ENCODE results near the gene TRIM62. TPM values are rescaled to one million over a fixed set of nuclear protein-coding genes. Genes with fewer than 3 reads are reported as not detected.

Gene TRIM62
- total RNA-seq, 1 experiment from 2014 or later: 13.2 TPM

GRCh38 chr1:33188572-33189275, 6.9 kb upstream of the TRIM62 start:
- Histone ChIP-seq H3K27me3 (ENCODE audit: control insufficient read depth, insufficient read depth, low read length) (peaks cover 4% of the 10 kb centered on the region; the same call in 1 of the 2 replicates), H3K36me3 (replicated peaks; ENCODE audit: control insufficient read depth, insufficient read depth, low read length) (no peaks in the 10 kb centered on the region)

GRCh38 chr1:33186936-33187335, 5.1 kb upstream of the TRIM62 start:
- Histone ChIP-seq H3K4me3 (ENCODE audit: insufficient read depth, low read depth, low read length) (no peak overlapping the region), H3K36me3 (replicated peaks; ENCODE audit: control insufficient read depth, insufficient read depth, low read length) (no peaks in the 10 kb centered on the region), H3K27me3 (ENCODE audit: control insufficient read depth, insufficient read depth, low read length) (peaks cover 3% of the 10 kb centered on the region; the same call in 1 of the 2 replicates)
- DNase-seq: no peak

More at GRCh38 chr1:33188572-33189275, 6.9 kb upstream of the TRIM62 start:
- no peak for DNase-seq
- no peak overlapping the region for H3K4me3 ChIP-seq (ENCODE audit: insufficient read depth, low read depth, low read length)

- Histone ChIP-seq H3K36me3 (replicated peaks; ENCODE audit: control insufficient read depth, insufficient read depth, low read length) (no peaks in the 10 kb centered on the region), H3K27me3 (ENCODE audit: control insufficient read depth, insufficient read depth, low read length) (peaks cover 3% of the 10 kb centered on the region; the same call in 1 of the 2 replicates), H3K4me3 (ENCODE audit: insufficient read depth, low read depth, low read length) (no peak overlapping the region)
- DNase-seq: no peak
These were observed 3.7 kb upstream of the TRIM62 start for GRCh38 chr1:33185541-33185940.

GRCh38 chr1:33183306-33183705, 1.5 kb upstream of the TRIM62 start:
- DNase-seq: no peak
- H3K4me3 ChIP-seq (ENCODE audit: insufficient read depth, low read depth, low read length): no peak overlapping the region
- peaks cover 5% of the 10 kb centered on the region; the same call in 1 of the 2 replicates for H3K27me3 ChIP-seq (ENCODE audit: control insufficient read depth, insufficient read depth, low read length)
- H3K36me3 ChIP-seq (replicated peaks; ENCODE audit: control insufficient read depth, insufficient read depth, low read length): no peaks in the 10 kb centered on the region

GRCh38 chr1:33182896-33183295, 1.1 kb upstream of the TRIM62 start:
- H3K27me3 ChIP-seq (ENCODE audit: control insufficient read depth, insufficient read depth, low read length): peaks cover 5% of the 10 kb centered on the region; the same call in 1 of the 2 replicates
- H3K36me3 ChIP-seq (replicated peaks; ENCODE audit: control insufficient read depth, insufficient read depth, low read length): no peaks in the 10 kb centered on the region
- DNase-seq: no peak
- H3K4me3 ChIP-seq (ENCODE audit: insufficient read depth, low read depth, low read length): no peak overlapping the region

- H3K27me3 ChIP-seq (ENCODE audit: control insufficient read depth, insufficient read depth, low read length): peaks cover 5% of the 10 kb centered on the region; the same call in 1 of the 2 replicates
- peak overlapping the region; percentile 80 for H3K4me3 ChIP-seq (ENCODE audit: insufficient read depth, low read depth, low read length)
- no peaks in the 10 kb centered on the region for H3K36me3 ChIP-seq (replicated peaks; ENCODE audit: control insufficient read depth, insufficient read depth, low read length)
- no peak for DNase-seq
These were observed 578 bp upstream of the TRIM62 start for GRCh38 chr1:33182401-33182841.

- H3K36me3 ChIP-seq (replicated peaks; ENCODE audit: control insufficient read depth, insufficient read depth, low read length): no peaks in the 10 kb centered on the region
- H3K27me3 ChIP-seq (ENCODE audit: control insufficient read depth, insufficient read depth, low read length): peaks cover 5% of the 10 kb centered on the region; the same call in 1 of the 2 replicates
- H3K4me3 ChIP-seq (ENCODE audit: insufficient read depth, low read depth, low read length): peak overlapping the region; percentile 80
- DNase-seq: peak; percentile 99
These were observed 642 bp downstream of the TRIM62 start for GRCh38 chr1:33180911-33181890.

- Histone ChIP-seq H3K36me3 (replicated peaks; ENCODE audit: control insufficient read depth, insufficient read depth, low read length) (no peaks in the 10 kb centered on the region), H3K4me3 (ENCODE audit: insufficient read depth, low read depth, low read length) (peak overlapping the region; percentile 31), H3K27me3 (ENCODE audit: control insufficient read depth, insufficient read depth, low read length) (peaks cover 5% of the 10 kb centered on the region; the same call in 1 of the 2 replicates)
- no peak for DNase-seq
These were observed 1.5 kb downstream of the TRIM62 start for GRCh38 chr1:33180226-33180910.

- Histone ChIP-seq H3K27me3 (ENCODE audit: control insufficient read depth, insufficient read depth, low read length) (peaks cover 5% of the 10 kb centered on the region; the same call in 1 of the 2 replicates), H3K36me3 (replicated peaks; ENCODE audit: control insufficient read depth, insufficient read depth, low read length) (no peaks in the 10 kb centered on the region), H3K4me3 (ENCODE audit: insufficient read depth, low read depth, low read length) (no peak overlapping the region)
- peak; percentile 9 for DNase-seq
These were observed 2.9 kb downstream of the TRIM62 start for GRCh38 chr1:33178836-33179439.

GRCh38 chr1:33177996-33178540, 3.8 kb downstream of the TRIM62 start:
- Histone ChIP-seq H3K4me3 (ENCODE audit: insufficient read depth, low read depth, low read length) (no peak overlapping the region), H3K27me3 (ENCODE audit: control insufficient read depth, insufficient read depth, low read length) (peaks cover 5% of the 10 kb centered on the region; the same call in 1 of the 2 replicates), H3K36me3 (replicated peaks; ENCODE audit: control insufficient read depth, insufficient read depth, low read length) (no peaks in the 10 kb centered on the region)
- DNase-seq: no peak

- no peak for DNase-seq
- Histone ChIP-seq H3K4me3 (ENCODE audit: insufficient read depth, low read depth, low read length) (no peak overlapping the region), H3K27me3 (ENCODE audit: control insufficient read depth, insufficient read depth, low read length) (peaks cover 5% of the 10 kb centered on the region; the same call in 1 of the 2 replicates), H3K36me3 (replicated peaks; ENCODE audit: control insufficient read depth, insufficient read depth, low read length) (no peaks in the 10 kb centered on the region)
These were observed 5.0 kb downstream of the TRIM62 start for GRCh38 chr1:33176887-33177286.

- Histone ChIP-seq H3K4me3 (ENCODE audit: insufficient read depth, low read depth, low read length) (no peak overlapping the region), H3K36me3 (replicated peaks; ENCODE audit: control insufficient read depth, insufficient read depth, low read length) (no peaks in the 10 kb centered on the region), H3K27me3 (ENCODE audit: control insufficient read depth, insufficient read depth, low read length) (peaks cover 4% of the 10 kb centered on the region; the same call in 1 of the 2 replicates)
- peak; percentile 38 for DNase-seq
These were observed 5.4 kb downstream of the TRIM62 start for GRCh38 chr1:33176362-33176850.

- no peaks in the 10 kb centered on the region for H3K36me3 ChIP-seq (replicated peaks; ENCODE audit: control insufficient read depth, insufficient read depth, low read length)
- peak; percentile 3 for DNase-seq
- H3K4me3 ChIP-seq (ENCODE audit: insufficient read depth, low read depth, low read length): no peak overlapping the region
- H3K27me3 ChIP-seq (ENCODE audit: control insufficient read depth, insufficient read depth, low read length): peaks cover 2% of the 10 kb centered on the region; the same call in 1 of the 2 replicates
These were observed 6.0 kb downstream of the TRIM62 start for GRCh38 chr1:33175865-33176264.
